Endothelial cell of umbilical vein (primary cell): ENCODE measurements around the gene HHATL. TPM values are rescaled to one million over a fixed set of nuclear protein-coding genes. Genes with fewer than 3 reads are reported as not detected.

Experiments
- BruUV-seq: library from RNA; stranded (reverse); fragments of 400-500 nt; replicated peaks from 2 replicates; lab custom pipeline; 2021; lab: Mats Ljungman, UMichigan
- CTCF ChIA-PET: fragments of 300-600, 350-600 bp; sonication (Branson Sonifier 250); formaldehyde crosslinking; loops from one replicate; lab custom pipeline; 2021; ENCODE audit warnings: antibody characterized with exemption, inconsistent platforms; lab: Charles Lee
- POLR2A ChIA-PET: fragments of 300-600, 350-600 bp; sonication (Branson Sonifier 250); formaldehyde crosslinking; loops from one replicate; lab custom pipeline; 2021; ENCODE audit warnings: antibody characterized with exemption, inconsistent platforms; lab: Charles Lee
- DNase-seq: peaks from one replicate; pipeline ENCODE4 v3.0.0-alpha.2; 2011; ENCODE audit warnings: low read depth, low spot score
- FAIRE-seq: peaks from 2 replicates; lab custom pipeline; 2011; peaks lifted over from hg19 to GRCh38; lab: Jason Lieb, UNC
- H2AFZ ChIP-seq: 2 replicates; pipeline ENCODE4 v1.6.0; 2012; ENCODE audit warnings: low read depth, low read length, control low read depth, inconsistent platforms
- H3K27ac ChIP-seq: 2 replicates; pipeline ENCODE4 v1.5.1; 2011; ENCODE audit warnings: low read depth, mild to moderate bottlenecking, control low read depth, low read length, moderate library complexity; ENCODE audit not compliant: insufficient read depth
- H3K27me3 ChIP-seq, 2 experiments: 2 replicates each; pipeline versions ENCODE4 v1.6.0 to v1.6.1; 2011; ENCODE audit warnings: low read length in 2 of 2, mixed read lengths in 1 of 2; ENCODE audit not compliant: control insufficient read depth in 2 of 2, insufficient read depth in 2 of 2
- H3K36me3 ChIP-seq, 2 experiments: 2 replicates in 1 of 2; 3 replicates in 1 of 2; pipeline ENCODE4 v1.5.1; 2011; ENCODE audit warnings: low read length in 2 of 2, mild to moderate bottlenecking in 1 of 2, moderate library complexity in 1 of 2; ENCODE audit not compliant: control insufficient read depth in 2 of 2, insufficient read depth in 2 of 2; ENCODE audit errors: extremely low read depth in 1 of 2
- H3K4me1 ChIP-seq: 3 replicates; pipeline ENCODE4 v1.5.1; 2011; ENCODE audit warnings: mild to moderate bottlenecking, low read length; ENCODE audit not compliant: control insufficient read depth, insufficient read depth; ENCODE audit errors: extremely low read depth
- H3K4me2 ChIP-seq: 2 replicates; pipeline ENCODE4 v1.6.1; 2011; ENCODE audit warnings: low read length, control low read depth, mixed read lengths; ENCODE audit not compliant: insufficient read depth
- H3K4me3 ChIP-seq, 3 experiments: fragments of 200-600 bp in 1 of 3; sonication (generic), shearing (Covaris generic) in 1 of 3; replicated peaks in 1 of 3; 2 replicates each; pipeline ENCODE4 v1.5.1; 2011 to 2016; ENCODE audit warnings: control low read depth in 3 of 3, low read length in 3 of 3, mild to moderate bottlenecking in 2 of 3, inconsistent platforms in 1 of 3, low read depth in 1 of 3, moderate library complexity in 1 of 3; ENCODE audit not compliant: insufficient read depth in 1 of 3
- H3K79me2 ChIP-seq: 2 replicates; pipeline ENCODE4 v1.6.0; 2012; ENCODE audit warnings: low read length, inconsistent platforms; ENCODE audit not compliant: control insufficient read depth, insufficient read depth
- H3K9ac ChIP-seq: replicated peaks from 2 replicates; pipeline ENCODE3; 2011; ENCODE audit warnings: low read length, control low read depth; ENCODE audit not compliant: insufficient read depth; ENCODE audit errors: extremely low read depth
- H3K9me1 ChIP-seq: replicated peaks from 3 replicates; pipeline ENCODE4 v1.6.0; 2011; ENCODE audit warnings: mild to moderate bottlenecking, low read length; ENCODE audit not compliant: control insufficient read depth, insufficient read depth; ENCODE audit errors: extremely low read depth
- H3K9me3 ChIP-seq: replicated peaks from 2 replicates; pipeline ENCODE4 v1.5.1; 2012; ENCODE audit warnings: low read length, inconsistent platforms; ENCODE audit not compliant: control insufficient read depth, insufficient read depth
- H4K20me1 ChIP-seq: replicated peaks from 2 replicates; pipeline ENCODE3; 2011; ENCODE audit warnings: mild to moderate bottlenecking, low read length; ENCODE audit not compliant: control insufficient read depth, insufficient read depth; ENCODE audit errors: extremely low read depth
- EZH2 ChIP-seq: IDR thresholded peaks from 2 replicates; pipeline ENCODE4 v1.6.1; 2012; ENCODE audit warnings: borderline replicate concordance, low read depth, mild to moderate bottlenecking, moderate library complexity, low read length, inconsistent platforms; ENCODE audit not compliant: severe bottlenecking
- FOS ChIP-seq: IDR thresholded peaks from 2 replicates; pipeline ENCODE4 v1.6.1; 2011; ENCODE audit warnings: mild to moderate bottlenecking, low read length, moderate library complexity, borderline replicate concordance; ENCODE audit not compliant: insufficient read depth
- GATA2 ChIP-seq: IDR thresholded peaks from 2 replicates; pipeline ENCODE4 v1.7.0; 2011; ENCODE audit warnings: low read depth, mild to moderate bottlenecking, moderate library complexity, mixed read lengths, low read length; ENCODE audit not compliant: insufficient read length, insufficient read depth
- JUN ChIP-seq: IDR thresholded peaks from 2 replicates; pipeline ENCODE4 v1.6.1; 2011; ENCODE audit warnings: borderline replicate concordance, low read depth; ENCODE audit not compliant: insufficient read length, insufficient read depth
- MAX ChIP-seq: IDR thresholded peaks from 2 replicates; pipeline ENCODE4 v1.6.1; 2011; ENCODE audit not compliant: insufficient read depth, insufficient read length
- MYC ChIP-seq: IDR thresholded peaks from one replicate; pipeline ENCODE4 v1.6.1; 2011; ENCODE audit warnings: mild to moderate bottlenecking, low read depth, low read length
- POLR2A ChIP-seq: IDR thresholded peaks from 2 replicates; pipeline ENCODE4 v1.6.1; 2012; ENCODE audit warnings: low read depth, mild to moderate bottlenecking, control low read depth, low read length
- POLR2AphosphoS5 ChIP-seq: IDR thresholded peaks from 2 replicates; pipeline ENCODE4 v1.6.1; 2012; ENCODE audit warnings: low read depth, mild to moderate bottlenecking, control low read depth, low read length, moderate library complexity; ENCODE audit not compliant: insufficient read depth
- dilution Hi-C: fragments of 300-500 bp; cut with MboI; formaldehyde crosslinking; loops from one replicate; pipeline ENCODE4 v1.15.0; 2019; ENCODE audit warnings: low sequenced_read_pairs; ENCODE audit not compliant: extremely low pct_ligation_motif_present
- intact Hi-C: fragments of 100-400 bp; cut with micrococcal nuclease; formaldehyde crosslinking; loops from one replicate; pipeline ENCODE4 v1.10.0; 2022
- polyA plus RNA-seq, 4 experiments: library from polyadenylated mRNA; depleted of rRNA in 3 of 4; stranded (reverse) in 3 of 4; unstranded in 1 of 4; fragments of >200 nt; gene quantifications; 2 replicates each; pipeline versions ENCODE4 v1.2.1 to v1.2.3, GENCODE V29; 2011 to 2012; ENCODE audit warnings: missing spikeins in 1 of 4
- total RNA-seq: library from RNA; stranded (reverse); gene quantifications from 2 replicates; pipeline ENCODE4 v1.2.3, GENCODE V29; 2021
- TF ChIP-seq, protein P1 (sequence below), 2 donors: IDR thresholded peaks; 1 replicate in 1 of 2; 2 replicates in 1 of 2; pipeline ENCODE4 v1.5.1; 2011; ENCODE audit warnings: low read length in 2 of 2, mild to moderate bottlenecking in 2 of 2, moderate library complexity in 2 of 2, control low read depth in 1 of 2, inconsistent platforms in 1 of 2, low read depth in 1 of 2; ENCODE audit not compliant: insufficient read depth in 1 of 2; ENCODE audit errors: extremely low read depth in 1 of 2

The HHATL gene
- total and polyA plus RNA-seq, 2 donors (not counting 3 experiments of a cell fraction or from before 2014, with no cell fraction given) = not detected

DNA sequence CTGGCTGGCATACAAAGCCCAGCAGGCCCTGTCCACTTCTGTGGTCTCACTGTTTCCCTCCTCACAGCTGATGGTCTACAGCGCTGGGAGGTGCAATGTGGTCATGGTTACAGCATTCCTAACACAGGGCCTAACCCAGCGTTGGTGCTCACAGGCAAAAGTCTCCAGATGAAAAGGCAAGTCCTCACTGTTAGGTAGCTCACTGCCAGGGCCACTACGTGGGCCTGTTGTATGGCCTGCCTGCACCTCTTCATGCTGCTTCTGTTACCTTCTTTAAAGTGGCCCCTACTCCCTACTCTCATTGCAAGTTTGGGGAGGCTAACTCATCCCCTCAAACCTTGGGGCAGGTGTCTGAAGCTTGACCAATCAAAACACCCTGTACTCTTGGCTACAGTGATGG, 39.2 kb upstream of the HHATL start:
- DNase-seq (no peak), FAIRE-seq (no peak)
- BruUV-seq = no TSS peak
- no peak overlapping the region for H3K9ac ChIP-seq
- no peak overlapping the region for H3K4me3 ChIP-seq
- H3K9me1 ChIP-seq = no peaks in the 10 kb centered on the region
- dilution Hi-C loops = no loop called here
- H3K4me2 ChIP-seq = no peak overlapping the region
- TF ChIP-seq MYC (no peak), MAX (no peak), GATA2 (no peak), JUN (no peak), POLR2AphosphoS5 (no peak), EZH2 (no peak), FOS (no peak), POLR2A (no peak)
- TF ChIP-seq, protein P1, sequence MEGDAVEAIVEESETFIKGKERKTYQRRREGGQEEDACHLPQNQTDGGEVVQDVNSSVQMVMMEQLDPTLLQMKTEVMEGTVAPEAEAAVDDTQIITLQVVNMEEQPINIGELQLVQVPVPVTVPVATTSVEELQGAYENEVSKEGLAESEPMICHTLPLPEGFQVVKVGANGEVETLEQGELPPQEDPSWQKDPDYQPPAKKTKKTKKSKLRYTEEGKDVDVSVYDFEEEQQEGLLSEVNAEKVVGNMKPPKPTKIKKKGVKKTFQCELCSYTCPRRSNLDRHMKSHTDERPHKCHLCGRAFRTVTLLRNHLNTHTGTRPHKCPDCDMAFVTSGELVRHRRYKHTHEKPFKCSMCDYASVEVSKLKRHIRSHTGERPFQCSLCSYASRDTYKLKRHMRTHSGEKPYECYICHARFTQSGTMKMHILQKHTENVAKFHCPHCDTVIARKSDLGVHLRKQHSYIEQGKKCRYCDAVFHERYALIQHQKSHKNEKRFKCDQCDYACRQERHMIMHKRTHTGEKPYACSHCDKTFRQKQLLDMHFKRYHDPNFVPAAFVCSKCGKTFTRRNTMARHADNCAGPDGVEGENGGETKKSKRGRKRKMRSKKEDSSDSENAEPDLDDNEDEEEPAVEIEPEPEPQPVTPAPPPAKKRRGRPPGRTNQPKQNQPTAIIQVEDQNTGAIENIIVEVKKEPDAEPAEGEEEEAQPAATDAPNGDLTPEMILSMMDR (IDR thresholded peaks at IDR 0.05; ENCODE audit: extremely low read depth in 1 of 2, insufficient read depth in 1 of 2, low read depth in 1 of 2, low read length in 2 of 2) = no peak
- H3K36me3 ChIP-seq = no peaks in the 10 kb centered on the region
- intact Hi-C loops = no loop called here
- ChIA-PET CTCF (interaction anchor here (1.0 to 6.9 kb wide), 2 partner anchors 14 to 37 kb away, joined by 5 to 61 read pairs; no protein-coding TSS in a partner anchor), POLR2A (no interaction called here)
- H3K27me3 ChIP-seq = no peaks in the 10 kb centered on the region
- no peaks in the 10 kb centered on the region for H3K9me3 ChIP-seq
- H3K27ac ChIP-seq = no peak overlapping the region
- H3K4me1 ChIP-seq = no peaks in the 10 kb centered on the region
- H4K20me1 ChIP-seq = no peaks in the 10 kb centered on the region
- H2AFZ ChIP-seq = no peak overlapping the region
- H3K79me2 ChIP-seq = no peaks in the 10 kb centered on the region
